SK-N-SH treated with all-trans-retinoic acid at 6 μM for 48 hours (cell line): ENCODE data around the gene SERPINA12.

Experiments
- ATAC-seq: fragments of 200-7000 bp; cut with Tn5 transposase; 3 replicates; pipeline ENCODE4 v1.9.1; 2020; ENCODE audit warnings: mild to moderate bottlenecking, moderate library complexity
- ARNTL ChIP-seq: fragments of 450-650 bp; formaldehyde crosslinking; IDR thresholded peaks from 2 replicates; pipeline ENCODE4 v1.5.0; 2020; ENCODE audit warnings: low read depth, mild to moderate bottlenecking, moderate library complexity, borderline replicate concordance
- BACH2 ChIP-seq: fragments of 250-450 bp; sonication (Bioruptor Pico); IDR thresholded peaks from 2 replicates; pipeline ENCODE4 v1.9.0; 2021; ENCODE audit warnings: mild to moderate bottlenecking, borderline replicate concordance
- CREB5 ChIP-seq: fragments of 250-450 bp; sonication (Bioruptor Pico); IDR thresholded peaks from 2 replicates; pipeline ENCODE4 v1.5.1; 2020; ENCODE audit warnings: low read depth, mild to moderate bottlenecking, moderate library complexity
- CSDC2 ChIP-seq: fragments of 250-450 bp; sonication (Bioruptor Pico); IDR thresholded peaks from 2 replicates; pipeline ENCODE4 v1.5.0; 2020; ENCODE audit warnings: mild to moderate bottlenecking, moderate library complexity
- CSRNP3 ChIP-seq: fragments of 250-450 bp; sonication (Bioruptor Pico); IDR thresholded peaks from 2 replicates; pipeline ENCODE4 v1.5.1; 2021; ENCODE audit warnings: mild to moderate bottlenecking, moderate library complexity
- ESRRG ChIP-seq: fragments of 250-450 bp; sonication (Bioruptor Pico); IDR thresholded peaks from 2 replicates; pipeline ENCODE4 v1.6.1; 2021; ENCODE audit warnings: mild to moderate bottlenecking
- GLIS3 ChIP-seq: fragments of 250-450 bp; sonication (Bioruptor Pico); IDR thresholded peaks from 2 replicates; pipeline ENCODE4 v1.5.0; 2020; ENCODE audit warnings: mild to moderate bottlenecking, moderate library complexity
- ISL1 ChIP-seq: fragments of 250-450 bp; sonication (Bioruptor Pico); IDR thresholded peaks from 2 replicates; pipeline ENCODE4 v2.1.2; 2022; ENCODE audit warnings: mild to moderate bottlenecking, moderate library complexity
- POU6F1 ChIP-seq: fragments of 250-450 bp; sonication (Bioruptor Pico); IDR thresholded peaks from 2 replicates; pipeline ENCODE4 v1.8.0; 2021; ENCODE audit warnings: low read depth, mild to moderate bottlenecking, moderate library complexity, borderline replicate concordance
- RARB ChIP-seq: fragments of 250-450 bp; sonication (Bioruptor Pico); IDR thresholded peaks from 2 replicates; pipeline ENCODE4 v1.8.0; 2021; ENCODE audit warnings: mild to moderate bottlenecking, moderate library complexity
- SNAI2 ChIP-seq: fragments of 250-450 bp; sonication (Bioruptor Pico); IDR thresholded peaks from 2 replicates; pipeline ENCODE4 v1.5.0; 2020; ENCODE audit warnings: mild to moderate bottlenecking, moderate library complexity
- TCF4 ChIP-seq: fragments of 250-450 bp; sonication (Bioruptor Pico); IDR thresholded peaks from 2 replicates; pipeline ENCODE4 v1.8.0; 2021; ENCODE audit warnings: mild to moderate bottlenecking, moderate library complexity, borderline replicate concordance
- TOX ChIP-seq: fragments of 250-450 bp; sonication (Bioruptor Pico); IDR thresholded peaks from 2 replicates; pipeline ENCODE4 v1.8.0; 2021; ENCODE audit warnings: mild to moderate bottlenecking, moderate library complexity, borderline replicate concordance
- TSHZ2 ChIP-seq: fragments of 250-450 bp; sonication (Bioruptor Pico); IDR thresholded peaks from 2 replicates; pipeline ENCODE4 v1.5.0; 2020; ENCODE audit warnings: mild to moderate bottlenecking, moderate library complexity
- ZC3H10 ChIP-seq: fragments of 250-450 bp; sonication (Bioruptor Pico); IDR thresholded peaks from 2 replicates; pipeline ENCODE4 v1.5.1; 2021; ENCODE audit warnings: mild to moderate bottlenecking, moderate library complexity
- ZFP3 ChIP-seq: fragments of 250-450 bp; sonication (Bioruptor Pico); IDR thresholded peaks from 2 replicates; pipeline ENCODE4 v1.5.0; 2020; ENCODE audit warnings: mild to moderate bottlenecking, moderate library complexity
- ZFP30 ChIP-seq: fragments of 450-650 bp; formaldehyde crosslinking; IDR thresholded peaks from 2 replicates; pipeline ENCODE4 v1.5.0; 2022; ENCODE audit warnings: mild to moderate bottlenecking, moderate library complexity
- ZNF565 ChIP-seq: fragments of 450-650 bp; formaldehyde crosslinking; conservative IDR thresholded peaks from 2 replicates; pipeline ENCODE4 v1.5.0; 2020; ENCODE audit warnings: low read depth, mild to moderate bottlenecking, moderate library complexity
- ZNF8 ChIP-seq: fragments of 450-650 bp; formaldehyde crosslinking; IDR thresholded peaks from 2 replicates; pipeline ENCODE4 v1.5.0; 2020; ENCODE audit warnings: mild to moderate bottlenecking, moderate library complexity

SERPINA12 gene

GRCh38 chr14:94486883-94487282 lies 22.4 kb downstream of the SERPINA12 start:
- TF ChIP-seq ZNF8 (no peak), SNAI2 (CRISPR knock-in tag) (no peak), CSRNP3 (CRISPR knock-in tag) (no peak), ZFP3 (no peak), ARNTL (no peak), CSDC2 (no peak), ESRRG (CRISPR knock-in tag) (no peak)
- ATAC-seq, result no peak

- peak; percentile 94 for ATAC-seq
- TF ChIP-seq BACH2 (CRISPR knock-in tag), result no peak
- no peak for TF ChIP-seq TCF4 (CRISPR knock-in tag)
- no peak for TF ChIP-seq SNAI2 (CRISPR knock-in tag)
- no peak for TF ChIP-seq ZNF565
- TF ChIP-seq POU6F1 (CRISPR knock-in tag), result no peak
- no peak for TF ChIP-seq ZFP30 (CRISPR knock-in tag)
- no peak for TF ChIP-seq TSHZ2 (CRISPR knock-in tag)
- TF ChIP-seq RARB (CRISPR knock-in tag), result no peak
- TF ChIP-seq CREB5 (CRISPR knock-in tag), result no peak
- TF ChIP-seq ISL1 (CRISPR knock-in tag), result no peak
Observed at GRCh38 chr14:94485944-94486841, 23.1 kb downstream of the SERPINA12 start.

GRCh38 chr14:94484481-94484880 lies 24.8 kb downstream of the SERPINA12 start:
- ATAC-seq, result no peak
- TF ChIP-seq ESRRG (CRISPR knock-in tag) (no peak), TSHZ2 (CRISPR knock-in tag) (no peak), TCF4 (CRISPR knock-in tag) (no peak), ZFP30 (CRISPR knock-in tag) (no peak), BACH2 (CRISPR knock-in tag) (no peak), ZNF8 (no peak), CREB5 (CRISPR knock-in tag) (no peak), ZC3H10 (CRISPR knock-in tag) (no peak), TOX (CRISPR knock-in tag) (no peak), RARB (CRISPR knock-in tag) (no peak), ISL1 (CRISPR knock-in tag) (no peak), GLIS3 (CRISPR knock-in tag) (no peak), SNAI2 (CRISPR knock-in tag) (no peak), CSRNP3 (CRISPR knock-in tag) (no peak)
- TF ChIP-seq, all 23 proteins: peak for 0
